Measurements from ENCODE around the gene ATP2A2. TPM values are rescaled to one million over a fixed set of nuclear protein-coding genes. Genes with fewer than 3 reads are reported as not detected.
A peak's percentile ranks its signal among the peaks of the same experiment; 100 is the strongest.

Gene ATP2A2
- total RNA-seq, 1 experiment from 2014 or later, result 174 TPM

DNA sequence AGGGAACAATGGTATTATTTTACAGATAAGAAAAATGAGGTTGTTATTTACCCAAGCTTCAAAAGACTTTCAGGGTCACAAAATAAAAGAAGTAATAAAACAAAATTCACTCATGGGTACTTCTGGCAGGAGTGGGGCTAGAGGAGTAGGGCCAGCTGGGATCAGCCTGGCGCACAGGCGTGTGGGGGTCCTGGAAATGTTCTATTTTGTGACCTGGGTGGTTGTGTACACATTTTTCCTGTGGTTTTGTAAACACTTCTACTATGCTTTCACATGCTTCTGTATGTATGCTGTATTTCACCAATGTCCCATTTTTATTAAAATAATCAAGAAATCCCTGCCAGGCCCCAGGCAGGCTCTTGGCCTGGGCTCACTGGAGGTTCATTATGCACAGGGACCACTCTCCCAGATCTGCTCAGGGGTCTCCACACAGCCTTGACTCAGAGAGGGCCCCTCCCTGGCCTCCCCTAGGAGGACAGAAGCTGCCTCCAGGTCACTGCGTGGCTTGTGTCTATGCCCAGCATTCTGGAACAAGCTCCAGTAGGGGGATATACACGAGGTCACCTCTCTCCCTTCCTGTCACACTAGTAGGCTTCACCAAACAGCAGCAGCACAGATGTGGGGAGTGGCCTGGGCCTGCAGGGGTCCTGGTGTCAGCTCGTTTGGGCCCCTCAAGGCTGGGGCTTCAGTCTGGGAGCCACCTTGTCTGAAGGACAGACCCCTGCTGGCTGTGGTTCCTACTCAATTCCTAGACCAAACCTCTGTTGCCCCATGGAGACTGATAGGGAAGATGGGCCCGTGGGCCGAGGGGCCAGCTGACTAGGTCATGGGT lies 84.7 kb downstream of the ATP2A2 start:
- Histone ChIP-seq H3K4me3 (ENCODE audit: low read length) (no peak overlapping the region), H3K27ac (ENCODE audit: low read length) (no peak overlapping the region), H3K9me3 (ENCODE audit: low read length) (no peaks in the 10 kb centered on the region), H2AFZ (ENCODE audit: low read length) (no peak overlapping the region), H3K4me1 (ENCODE audit: insufficient read depth, low read length) (no peaks in the 10 kb centered on the region), H4K20me1 (ENCODE audit: low read length) (no peaks in the 10 kb centered on the region), H3F3A (ENCODE audit: low read length, unreplicated experiment) (no peaks in the 10 kb centered on the region), H3K36me3 (ENCODE audit: low read depth, low read length) (peaks cover 3% of the 10 kb centered on the region; the same call in 1 of the 2 replicates), H3K9me2 (replicated peaks; ENCODE audit: low read length) (no peaks in the 10 kb centered on the region), H3K79me2 (ENCODE audit: low read length) (no peaks in the 10 kb centered on the region), H3K27me3 (ENCODE audit: low read length) (no peaks in the 10 kb centered on the region), H3K9ac (ENCODE audit: low read length) (no peak overlapping the region), H3K4me2 (ENCODE audit: low read length) (no peak overlapping the region)
- POLR2A ChIA-PET (ENCODE audit: unreplicated experiment), result no interaction called here
- ATAC-seq, result peak; percentile 16; the same call in 1 of the 2 replicates
- no peak for TF ChIP-seq EZH2 (IDR thresholded peaks at IDR 0.05; ENCODE audit: low read length, unreplicated experiment)
- TF ChIP-seq, protein P1, sequence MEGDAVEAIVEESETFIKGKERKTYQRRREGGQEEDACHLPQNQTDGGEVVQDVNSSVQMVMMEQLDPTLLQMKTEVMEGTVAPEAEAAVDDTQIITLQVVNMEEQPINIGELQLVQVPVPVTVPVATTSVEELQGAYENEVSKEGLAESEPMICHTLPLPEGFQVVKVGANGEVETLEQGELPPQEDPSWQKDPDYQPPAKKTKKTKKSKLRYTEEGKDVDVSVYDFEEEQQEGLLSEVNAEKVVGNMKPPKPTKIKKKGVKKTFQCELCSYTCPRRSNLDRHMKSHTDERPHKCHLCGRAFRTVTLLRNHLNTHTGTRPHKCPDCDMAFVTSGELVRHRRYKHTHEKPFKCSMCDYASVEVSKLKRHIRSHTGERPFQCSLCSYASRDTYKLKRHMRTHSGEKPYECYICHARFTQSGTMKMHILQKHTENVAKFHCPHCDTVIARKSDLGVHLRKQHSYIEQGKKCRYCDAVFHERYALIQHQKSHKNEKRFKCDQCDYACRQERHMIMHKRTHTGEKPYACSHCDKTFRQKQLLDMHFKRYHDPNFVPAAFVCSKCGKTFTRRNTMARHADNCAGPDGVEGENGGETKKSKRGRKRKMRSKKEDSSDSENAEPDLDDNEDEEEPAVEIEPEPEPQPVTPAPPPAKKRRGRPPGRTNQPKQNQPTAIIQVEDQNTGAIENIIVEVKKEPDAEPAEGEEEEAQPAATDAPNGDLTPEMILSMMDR (conservative IDR thresholded peaks at IDR 0.05; ENCODE audit: low read depth, low read length), result no peak
- TF ChIP-seq EZH2phosphoT487 (IDR thresholded peaks at IDR 0.05; ENCODE audit: borderline replicate concordance, low read length), result no peak
- DNase-seq, result no peak
- CTCF ChIA-PET, result interaction anchor here (0.6 kb wide), 1 partner anchor 185 kb away, joined by 15 read pairs; no protein-coding TSS in a partner anchor
- intact Hi-C loops (cut with micrococcal nuclease), result no loop called here
- no TSS peak for BruUV-seq (replicated peaks)

DNA sequence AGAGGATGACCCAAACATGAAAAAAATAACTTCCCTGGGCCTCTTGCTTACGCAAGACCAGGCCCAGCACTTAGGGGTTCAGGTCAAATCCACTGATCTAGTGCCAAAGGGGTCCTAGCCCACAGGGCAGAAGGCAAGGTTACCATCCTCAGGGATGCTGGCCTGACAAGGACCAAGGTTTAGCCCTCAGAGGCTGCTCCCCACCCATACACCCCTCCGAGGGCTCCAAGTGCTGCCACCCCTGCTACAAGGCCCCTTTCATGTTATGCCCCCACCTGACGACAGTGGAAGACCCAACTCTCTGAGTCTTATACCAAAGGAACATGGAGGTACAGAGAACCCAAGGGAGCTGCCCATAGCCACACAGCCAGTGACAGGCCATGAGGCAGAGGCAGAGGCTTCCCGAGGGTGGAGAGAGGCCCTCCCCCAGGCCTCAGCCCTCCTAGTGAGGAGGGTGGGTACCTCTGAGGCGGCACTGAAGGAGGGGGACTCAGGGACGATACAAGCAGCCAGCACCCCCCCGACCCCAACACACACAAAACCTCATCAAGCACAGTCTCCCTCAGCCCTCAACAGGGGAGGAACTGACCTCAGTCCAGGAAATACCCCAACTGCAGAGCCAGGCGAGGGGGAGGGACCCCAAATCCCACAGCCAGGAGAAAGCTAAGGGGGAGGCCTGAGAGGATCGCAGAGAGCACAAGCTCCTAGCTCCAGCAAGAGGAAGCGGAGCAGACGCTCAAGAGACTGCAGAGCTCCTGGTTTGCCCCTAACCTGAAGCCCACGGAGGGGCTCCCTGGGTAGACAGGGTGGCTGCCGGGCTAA lies 85.5 kb downstream of the ATP2A2 start:
- Histone ChIP-seq H3K4me2 (ENCODE audit: low read length) (no peak overlapping the region), H3K9me3 (ENCODE audit: low read length) (no peaks in the 10 kb centered on the region), H3K9me2 (replicated peaks; ENCODE audit: low read length) (no peaks in the 10 kb centered on the region), H3K27me3 (ENCODE audit: low read length) (no peaks in the 10 kb centered on the region), H3K36me3 (ENCODE audit: low read depth, low read length) (peaks cover 4% of the 10 kb centered on the region; the same call in 1 of the 2 replicates), H3K4me3 (ENCODE audit: low read length) (no peak overlapping the region), H4K20me1 (ENCODE audit: low read length) (no peaks in the 10 kb centered on the region), H3K27ac (ENCODE audit: low read length) (no peak overlapping the region), H3K4me1 (ENCODE audit: insufficient read depth, low read length) (no peaks in the 10 kb centered on the region), H3F3A (ENCODE audit: low read length, unreplicated experiment) (no peaks in the 10 kb centered on the region), H2AFZ (ENCODE audit: low read length) (no peak overlapping the region), H3K9ac (ENCODE audit: low read length) (no peak overlapping the region), H3K79me2 (ENCODE audit: low read length) (no peaks in the 10 kb centered on the region)
- TF ChIP-seq EZH2 (IDR thresholded peaks at IDR 0.05; ENCODE audit: low read length, unreplicated experiment) (no peak), EZH2phosphoT487 (IDR thresholded peaks at IDR 0.05; ENCODE audit: borderline replicate concordance, low read length) (no peak)
- TF ChIP-seq, protein P1 (conservative IDR thresholded peaks at IDR 0.05; ENCODE audit: low read depth, low read length), result no peak
- intact Hi-C loops (cut with micrococcal nuclease), result no loop called here
- ATAC-seq (no peak), DNase-seq (no peak)
- no TSS peak for BruUV-seq (replicated peaks)
- ChIA-PET CTCF (interaction anchor here (0.6 kb wide), 2 partner anchors 67 to 184 kb away, joined by 3 to 15 read pairs; no protein-coding TSS in a partner anchor), POLR2A (ENCODE audit: unreplicated experiment) (no interaction called here)
